NCI-H510A treated with DMSO at 0.1 percent for 48 hours (cell line): ENCODE data around the gene PROCA1.

Experiments used
- DNase-seq: peaks from one replicate; lab custom pipeline; 2025; lab: John Stamatoyannopoulos, UW

PROCA1 gene

GRCh38 chr17:28711723-28712031 is at the start of gene PROCA1:
PROCA1 (minus strand) TSS chr17:28711888; CDS start chr17:28711660, 228 bp downstream.
- no peak for DNase-seq

- DNase-seq, result peak; percentile 58
Measured at GRCh38 chr17:28760601-28761562, 49.2 kb upstream of the PROCA1 start.

GRCh38 chr17:28759256-28759865 is 47.7 kb upstream of the PROCA1 start:
- no peak for DNase-seq

GRCh38 chr17:28758411-28759121 is 46.9 kb upstream of the PROCA1 start:
- no peak for DNase-seq

GRCh38 chr17:28756049-28756804 is 44.5 kb upstream of the PROCA1 start:
- DNase-seq, result no peak

GRCh38 chr17:28755486-28755885 is 43.8 kb upstream of the PROCA1 start:
- DNase-seq, result no peak

- no peak for DNase-seq
Measured at GRCh38 chr17:28751600-28752366, 40.1 kb upstream of the PROCA1 start.

GRCh38 chr17:28750178-28751047 is 38.7 kb upstream of the PROCA1 start:
- DNase-seq, result peak; percentile 96

GRCh38 chr17:28749516-28750177 is 38.0 kb upstream of the PROCA1 start:
- DNase-seq, result no peak

- DNase-seq, result no peak
Measured at GRCh38 chr17:28748852-28749515, 37.3 kb upstream of the PROCA1 start.

- DNase-seq, result no peak
Measured at GRCh38 chr17:28747801-28748750, 36.4 kb upstream of the PROCA1 start.

- DNase-seq, result peak; percentile 95
Measured at GRCh38 chr17:28747051-28747691, 35.5 kb upstream of the PROCA1 start.

- DNase-seq, result peak; percentile 96
Measured at GRCh38 chr17:28746611-28747050, 34.9 kb upstream of the PROCA1 start.

GRCh38 chr17:28745786-28746411 is 34.2 kb upstream of the PROCA1 start:
- DNase-seq, result no peak

GRCh38 chr17:28744972-28745785 is 33.5 kb upstream of the PROCA1 start:
- peak; percentile 77 for DNase-seq
